HG02678 (cell line): ENCODE data around the gene C15orf62.

Experiments
- ATAC-seq: cut with Tn5 transposase; IDR thresholded peaks from one replicate; pipeline ENCODE4 v1.9.1; 2021; ENCODE audit warnings: mild to moderate bottlenecking, moderate library complexity; ENCODE audit not compliant: unreplicated experiment

Gene C15orf62

DNA sequence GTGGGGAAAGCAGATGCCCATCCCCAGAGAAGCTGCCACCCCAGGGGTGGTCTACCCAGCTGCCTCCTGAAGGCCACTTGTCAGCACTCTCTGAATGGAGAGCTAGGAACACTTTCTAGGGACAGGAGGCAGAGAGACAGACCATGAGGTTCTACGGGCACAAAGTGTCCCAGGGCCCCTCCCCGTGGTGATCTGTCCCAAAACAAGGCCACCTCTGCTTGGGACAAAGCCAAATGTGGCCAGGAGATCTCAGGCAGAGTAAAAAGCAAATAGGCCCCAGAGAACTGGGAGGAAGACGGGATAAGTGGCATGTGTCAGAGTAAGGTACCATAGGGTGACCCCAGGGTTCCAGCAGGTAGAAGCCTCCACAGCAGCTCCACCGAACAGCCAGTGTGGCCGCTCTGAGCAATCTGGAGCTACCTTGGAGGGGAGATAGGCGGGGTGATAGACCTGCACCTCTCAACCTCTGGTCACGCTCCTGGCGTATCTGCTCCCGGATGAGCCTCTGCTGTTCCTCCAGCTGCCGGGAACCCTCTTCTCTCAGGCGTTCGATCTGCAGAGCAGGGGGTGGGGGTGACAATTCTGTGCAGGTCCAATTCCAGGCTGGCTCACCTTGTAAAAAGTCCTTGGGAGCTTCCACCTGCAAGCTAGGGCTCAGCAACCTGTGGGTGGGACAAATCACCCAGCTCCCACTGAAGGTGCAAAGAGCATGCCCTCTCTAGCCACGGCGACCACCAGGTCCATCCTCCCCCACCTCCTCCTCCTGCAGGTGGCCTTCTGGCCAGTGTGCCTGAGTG lies 6.2 kb downstream of the C15orf62 start:
- ATAC-seq = no peak

DNA sequence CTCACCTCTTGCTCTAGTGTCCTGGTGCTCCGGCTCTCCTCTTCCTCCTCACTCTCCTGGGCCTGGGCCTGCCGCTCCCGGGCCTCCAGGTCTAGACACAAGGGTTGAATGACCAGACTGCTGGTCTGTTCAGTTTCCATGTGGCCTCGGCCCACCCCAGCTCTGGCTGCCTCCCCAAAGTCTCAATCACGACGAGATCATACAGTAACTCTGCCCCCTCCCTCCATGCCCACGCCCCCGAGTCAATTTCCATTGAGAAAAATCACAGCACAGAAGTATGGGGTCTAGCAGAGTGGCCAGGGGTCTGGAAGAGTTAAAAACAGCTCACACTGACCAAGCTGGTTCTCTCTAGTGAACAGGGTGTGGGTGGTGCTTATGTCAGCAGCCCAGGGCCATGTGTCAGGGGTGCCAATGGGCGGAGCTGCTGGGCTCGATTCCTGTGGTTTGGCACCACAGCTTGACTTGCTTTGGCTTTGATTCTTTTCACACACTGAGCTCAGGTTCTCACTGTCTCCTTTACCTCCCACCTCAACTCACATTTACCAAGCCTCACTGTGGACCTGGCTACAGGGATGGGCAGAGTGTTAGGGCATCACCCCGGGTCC lies 6.9 kb downstream of the C15orf62 start:
- no peak for ATAC-seq

DNA sequence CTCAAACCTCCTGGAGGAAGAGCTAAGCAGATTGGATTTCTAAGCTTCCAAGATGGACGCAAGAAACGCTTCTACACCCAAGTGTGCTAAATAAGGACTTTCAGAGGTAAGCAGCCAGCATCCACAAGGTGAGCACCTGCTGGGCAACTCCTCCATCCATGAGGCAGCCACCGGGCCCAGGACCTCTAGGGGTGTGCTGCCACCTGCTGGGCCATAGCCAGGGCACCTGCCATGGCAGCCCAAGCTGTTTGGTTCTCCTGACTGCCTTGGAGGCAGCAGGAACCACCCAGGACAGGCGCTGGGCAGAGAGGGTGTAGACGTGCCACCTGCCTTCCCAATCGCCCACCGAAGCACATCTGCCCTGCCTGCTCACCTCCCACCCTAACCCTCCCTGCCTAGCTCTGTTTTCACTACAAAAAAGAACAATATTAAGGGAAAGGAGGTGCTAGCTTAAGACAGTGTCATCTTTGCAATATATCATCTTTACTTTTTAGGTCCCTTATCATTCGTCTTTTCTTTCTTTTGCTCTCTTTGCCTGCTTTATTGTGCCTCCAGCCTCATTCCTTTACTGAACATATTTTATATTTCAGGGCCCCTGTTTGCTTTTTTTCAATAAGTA lies 12.9 kb downstream of the C15orf62 start:
- peak; percentile 75 for ATAC-seq

DNA sequence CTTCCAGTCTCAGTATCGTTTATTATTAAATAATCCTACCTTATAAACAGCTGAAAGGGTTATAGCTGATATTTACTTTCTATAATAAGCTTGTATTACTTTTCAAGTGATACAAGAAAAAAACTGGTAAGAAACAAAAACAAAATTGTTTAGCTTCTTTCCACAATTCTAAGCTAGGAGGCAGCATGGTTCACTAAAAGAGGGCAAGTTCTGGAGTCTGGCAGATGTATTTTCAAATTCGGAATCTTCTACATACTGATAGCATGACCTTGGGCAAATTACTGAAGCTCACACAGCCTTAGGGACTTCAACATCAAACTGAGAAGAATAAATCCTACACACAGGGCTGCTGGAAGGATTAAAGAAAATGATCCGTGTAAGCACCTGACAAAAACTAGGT lies 15.4 kb downstream of the C15orf62 start:
- no peak for ATAC-seq

GRCh38 chr15:40785814-40786213 lies 16.0 kb downstream of the C15orf62 start:
- ATAC-seq = no peak

DNA sequence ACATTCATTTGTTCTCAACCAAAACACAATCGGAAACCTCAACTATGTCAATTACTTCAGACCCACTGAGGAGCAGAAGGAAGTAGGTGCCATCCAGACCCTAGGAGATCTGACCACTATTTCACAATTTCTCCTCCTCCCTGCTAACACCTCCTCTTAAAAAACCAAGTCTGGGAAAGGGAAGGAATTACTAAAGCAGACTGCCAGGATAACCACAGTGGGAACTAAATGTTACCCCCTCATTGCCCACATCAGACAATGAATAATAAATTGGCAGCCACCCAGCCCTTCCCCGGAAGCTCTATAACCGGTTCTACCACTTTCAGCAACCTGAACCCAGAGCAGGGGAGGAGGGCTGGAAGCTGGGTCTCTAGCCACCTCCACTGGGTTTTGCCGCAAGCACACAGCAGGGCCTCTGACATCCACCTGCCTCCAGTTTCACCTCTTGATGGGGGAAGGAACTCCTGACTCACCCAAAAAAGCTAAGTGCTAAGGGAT lies 17.6 kb downstream of the C15orf62 start:
- no peak for ATAC-seq

DNA sequence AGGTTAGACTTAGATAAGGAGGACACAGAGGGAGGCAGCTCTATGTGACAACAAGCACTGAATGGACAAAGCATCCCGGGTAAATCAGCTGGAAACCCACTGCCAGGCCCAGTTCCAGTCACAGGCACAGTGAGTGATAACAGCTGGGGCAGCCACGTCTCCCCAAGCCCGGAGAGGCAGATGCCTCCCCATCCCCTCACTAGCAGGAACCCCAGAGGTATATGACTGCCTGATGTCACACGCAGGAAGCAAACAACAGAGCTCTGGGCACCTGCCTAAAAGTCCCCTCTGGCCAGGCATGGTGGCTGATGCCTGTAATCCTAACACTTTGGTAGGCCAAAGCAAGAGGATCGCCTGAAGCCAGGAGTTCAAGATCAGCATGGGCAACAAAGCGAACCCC lies 18.2 kb downstream of the C15orf62 start:
- ATAC-seq = no peak

- no peak for ATAC-seq
These were observed 19.3 kb downstream of the C15orf62 start for GRCh38 chr15:40789119-40789518.

DNA sequence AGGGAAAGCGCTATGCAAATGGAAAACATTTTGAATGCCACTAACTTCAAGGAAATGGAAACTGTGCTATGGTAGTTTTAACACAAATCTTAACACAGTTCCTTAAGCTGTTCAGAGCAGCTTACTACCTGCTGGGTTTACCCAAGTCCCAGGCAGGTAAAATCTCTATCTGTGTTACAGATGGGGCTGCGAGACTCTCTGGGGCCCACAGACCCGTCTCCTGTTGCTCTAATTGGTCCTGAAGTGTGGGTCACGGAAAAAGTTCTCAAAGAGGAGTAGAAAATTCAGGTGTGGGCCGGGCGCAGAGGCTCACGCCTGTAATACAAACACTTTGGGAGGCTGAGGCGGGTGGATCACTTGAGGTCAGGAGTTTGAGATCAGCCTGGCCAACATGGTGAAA lies 20.2 kb downstream of the C15orf62 start:
- ATAC-seq = no peak

DNA sequence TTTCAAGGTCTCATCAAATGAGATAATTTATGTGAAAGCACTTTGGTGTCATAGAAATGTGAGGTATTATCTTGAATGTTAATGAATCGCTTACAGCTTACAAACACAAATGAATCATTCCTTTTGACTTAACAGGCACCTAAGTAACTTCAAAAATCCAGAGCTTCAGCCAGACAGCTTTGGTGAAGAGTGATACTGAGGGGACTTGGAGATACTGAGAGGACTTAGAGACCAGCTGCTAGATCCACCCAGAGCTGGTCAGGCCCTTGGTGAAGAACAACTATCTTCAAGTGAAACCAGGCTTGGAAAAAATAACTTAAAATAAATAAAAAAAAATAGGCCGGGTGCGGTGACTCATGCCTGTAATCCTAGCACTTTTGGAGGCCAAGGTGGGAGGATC lies 20.9 kb downstream of the C15orf62 start:
- ATAC-seq = no peak

GRCh38 chr15:40792394-40792793 lies 22.6 kb downstream of the C15orf62 start:
- no peak for ATAC-seq

GRCh38 chr15:40793216-40793989 lies 23.6 kb downstream of the C15orf62 start:
- ATAC-seq = no peak

DNA sequence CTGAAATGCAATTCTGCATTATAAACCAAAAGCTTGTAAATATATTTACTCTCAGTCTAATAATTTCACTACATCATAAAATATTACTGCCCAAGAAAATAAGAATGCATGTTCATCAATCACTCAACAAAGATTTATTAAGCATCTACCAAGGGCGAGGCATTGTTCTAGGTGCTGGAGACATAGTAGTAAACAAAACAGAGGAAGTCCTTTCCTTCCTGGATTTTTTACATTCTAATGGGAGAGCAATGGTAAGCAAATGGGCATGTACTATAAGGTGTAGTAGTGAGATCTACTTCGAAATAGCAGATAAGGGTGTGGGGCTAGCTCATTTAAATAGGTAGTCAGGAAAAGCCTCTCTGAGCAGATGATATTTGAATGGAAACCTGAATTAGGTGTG lies 26.3 kb downstream of the C15orf62 start:
- ATAC-seq = no peak

GRCh38 chr15:40796512-40796911 lies 26.7 kb downstream of the C15orf62 start:
- ATAC-seq = no peak

- no peak for ATAC-seq
These were observed 29.7 kb downstream of the C15orf62 start for GRCh38 chr15:40799523-40799922.

DNA sequence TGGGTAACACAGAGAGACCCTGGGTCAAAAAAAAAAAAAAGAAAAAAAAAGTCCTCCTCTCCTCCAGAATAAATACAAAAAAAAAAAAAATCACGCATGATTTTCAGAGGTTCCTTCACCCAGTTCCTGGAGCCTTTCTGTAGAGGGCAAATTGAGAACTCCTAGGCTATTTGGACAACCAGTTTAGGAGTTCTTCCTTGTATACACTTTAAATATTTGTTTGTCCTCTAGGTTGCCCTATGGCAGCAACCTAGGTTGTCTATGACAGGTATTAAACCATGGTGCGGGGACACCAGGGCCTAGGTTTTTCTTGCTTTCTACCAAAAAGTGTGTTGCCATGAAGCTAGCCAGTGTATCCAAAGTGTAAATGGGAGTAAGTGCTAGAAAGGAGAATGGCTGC lies 33.3 kb downstream of the C15orf62 start:
- no peak for ATAC-seq

- ATAC-seq = no peak
These were observed 33.9 kb downstream of the C15orf62 start for GRCh38 chr15:40803688-40804087.

DNA sequence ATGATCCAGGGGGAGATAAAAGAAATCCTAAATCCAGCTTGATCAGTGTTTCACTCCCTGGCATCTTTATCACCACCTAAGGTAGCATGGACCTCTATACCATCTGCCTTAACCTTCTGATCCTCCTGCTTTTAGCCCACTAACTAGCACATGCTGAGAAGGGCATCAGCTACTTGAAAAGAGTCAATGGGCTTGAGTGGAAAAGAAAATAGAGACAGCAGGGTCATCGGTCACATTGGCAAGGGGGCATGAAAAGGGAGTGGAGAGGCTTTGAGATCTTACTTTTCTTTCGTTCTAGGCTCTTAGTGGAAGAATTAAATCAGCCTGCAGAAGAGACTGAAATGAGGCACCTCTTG lies 36.9 kb downstream of the C15orf62 start:
- ATAC-seq = no peak

GRCh38 chr15:40807028-40807887 lies 37.5 kb downstream of the C15orf62 start, which contains the start of the genes DNAJC17 and ZFYVE19:
Gene DNAJC17, minus strand, starts transcription at chr15:40807473. Its CDS starts 27 bp downstream, at chr15:40807446.
Gene ZFYVE19, plus strand, starts transcription at chr15:40807089. Its CDS starts 501 bp downstream, at chr15:40807590.
- peak; percentile 93 for ATAC-seq

DNA sequence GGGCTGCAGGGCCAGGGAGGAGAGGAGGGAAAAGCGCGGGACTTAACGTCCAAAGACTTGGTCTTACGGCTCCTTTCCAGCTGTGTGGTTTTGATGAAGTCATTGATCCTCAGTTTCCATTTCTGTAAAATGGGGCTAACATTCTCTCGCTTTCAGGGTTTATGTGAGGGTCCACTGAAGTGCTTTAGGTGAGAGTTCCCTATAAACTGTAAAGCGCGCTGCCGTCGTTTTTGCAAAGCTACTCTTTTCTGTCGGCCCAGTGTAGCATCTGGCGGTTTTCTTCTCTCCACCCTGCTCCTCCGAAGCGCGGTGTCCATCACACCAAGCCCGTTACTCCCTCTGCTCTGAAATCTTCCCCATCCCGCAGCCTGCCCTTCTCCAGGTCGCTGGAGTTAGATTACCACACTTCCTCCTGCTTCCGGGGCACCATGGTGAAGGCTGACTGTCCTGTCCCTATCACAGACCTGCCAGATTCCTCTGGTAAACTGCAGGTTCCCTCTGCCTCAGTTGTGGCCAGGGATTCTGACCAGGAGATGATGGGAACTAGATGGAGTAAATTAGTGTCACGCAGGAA lies 38.2 kb downstream of the C15orf62 start:
- no peak for ATAC-seq
